HG03159 (cell line): ENCODE data around the gene GCSH.
A peak's percentile ranks its signal among the peaks of the same experiment; 100 is the strongest.
"Not testable (repeated sequence)": the region's sequence is repeated elsewhere in the genome, so short reads cannot be mapped to it uniquely, and the experiment has no call there.

Experiments
- ATAC-seq: cut with Tn5 transposase; IDR thresholded peaks from one replicate; pipeline ENCODE4 v1.9.1; 2021; ENCODE audit warnings: mild to moderate bottlenecking, moderate library complexity; ENCODE audit not compliant: unreplicated experiment

GCSH gene

GRCh38 chr16:81095953-81096714 is at the start of gene GCSH:
Gene GCSH (minus strand): TSS chr16:81096395. CDS start chr16:81096278, 117 bp downstream.
- peak; percentile 98 for ATAC-seq

- no peak for ATAC-seq
These were observed 47.8 kb upstream of the GCSH start for GRCh38 chr16:81143921-81144471.

GRCh38 chr16:81142864-81143263 is 46.7 kb upstream of the GCSH start:
- no peak for ATAC-seq

- no peak for ATAC-seq
These were observed 45.0 kb upstream of the GCSH start for GRCh38 chr16:81140930-81141780.

- no peak for ATAC-seq
These were observed 42.8 kb upstream of the GCSH start for GRCh38 chr16:81138831-81139557.

- ATAC-seq: no peak
These were observed 41.6 kb upstream of the GCSH start for GRCh38 chr16:81137754-81138153.

- ATAC-seq: no peak
These were observed 40.5 kb upstream of the GCSH start for GRCh38 chr16:81136390-81137335.

- no peak for ATAC-seq
These were observed 33.9 kb upstream of the GCSH start for GRCh38 chr16:81130126-81130525.

- no peak for ATAC-seq
These were observed 32.7 kb upstream of the GCSH start for GRCh38 chr16:81128726-81129524.

GRCh38 chr16:81127051-81127450 is 30.9 kb upstream of the GCSH start:
- ATAC-seq: no peak

GRCh38 chr16:81123092-81123852 is 27.1 kb upstream of the GCSH start:
- no peak for ATAC-seq

- ATAC-seq: no peak
These were observed 25.3 kb upstream of the GCSH start for GRCh38 chr16:81121474-81121990.

GRCh38 chr16:81117436-81117835 is 21.2 kb upstream of the GCSH start:
- ATAC-seq: no peak

- no peak for ATAC-seq
These were observed 20.1 kb upstream of the GCSH start for GRCh38 chr16:81116285-81116684.

GRCh38 chr16:81112453-81112852 is 16.3 kb upstream of the GCSH start:
- ATAC-seq: no peak

- not testable (repeated sequence) for ATAC-seq
These were observed 13.1 kb upstream of the GCSH start for GRCh38 chr16:81109274-81109673.

GRCh38 chr16:81107511-81107910 is 11.3 kb upstream of the GCSH start:
- ATAC-seq: no peak

GRCh38 chr16:81106826-81107503 is 10.8 kb upstream of the GCSH start:
- no peak for ATAC-seq
